Mammary epithelial cell (primary cell): ENCODE measurements around the gene FAM53B.

Experiments used
- EZH2 ChIP-seq: IDR thresholded peaks from 2 replicates; pipeline ENCODE4 v1.6.1; 2012; ENCODE audit warnings: low read length, inconsistent platforms, borderline replicate concordance
- TF ChIP-seq, protein P1 (sequence below), 2 donors: IDR thresholded peaks in 1 of 2; conservative IDR thresholded peaks in 1 of 2; 2 replicates each; pipeline ENCODE4 v1.5.1; 2011 to 2012; ENCODE audit warnings: inconsistent platforms in 2 of 2, low read length in 2 of 2, mild to moderate bottlenecking in 2 of 2, control low read depth in 1 of 2, low read depth in 1 of 2; ENCODE audit not compliant: insufficient read depth in 1 of 2; ENCODE audit errors: extremely low read depth in 1 of 2

DNA sequence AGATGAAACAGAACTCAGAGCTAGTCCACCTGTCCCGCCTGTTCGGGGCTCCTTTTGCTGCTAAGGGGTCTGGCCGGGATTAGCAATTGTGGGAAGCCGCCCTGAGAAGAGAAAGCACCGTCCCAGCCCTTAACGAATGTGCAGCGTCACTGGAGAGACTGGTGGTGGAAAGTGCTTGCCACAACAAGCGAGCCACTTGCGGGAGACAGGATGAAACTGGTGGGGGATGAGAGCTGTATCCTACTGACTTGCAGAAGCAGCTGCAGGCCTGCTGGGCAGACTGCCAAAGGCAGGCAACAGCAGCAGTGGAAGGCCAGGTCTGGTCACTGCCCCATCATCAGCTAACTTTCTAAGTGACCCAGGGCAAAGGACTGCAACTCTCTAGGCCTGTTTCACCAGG, 95.4 kb downstream of the FAM53B start:
- TF ChIP-seq, protein P1, sequence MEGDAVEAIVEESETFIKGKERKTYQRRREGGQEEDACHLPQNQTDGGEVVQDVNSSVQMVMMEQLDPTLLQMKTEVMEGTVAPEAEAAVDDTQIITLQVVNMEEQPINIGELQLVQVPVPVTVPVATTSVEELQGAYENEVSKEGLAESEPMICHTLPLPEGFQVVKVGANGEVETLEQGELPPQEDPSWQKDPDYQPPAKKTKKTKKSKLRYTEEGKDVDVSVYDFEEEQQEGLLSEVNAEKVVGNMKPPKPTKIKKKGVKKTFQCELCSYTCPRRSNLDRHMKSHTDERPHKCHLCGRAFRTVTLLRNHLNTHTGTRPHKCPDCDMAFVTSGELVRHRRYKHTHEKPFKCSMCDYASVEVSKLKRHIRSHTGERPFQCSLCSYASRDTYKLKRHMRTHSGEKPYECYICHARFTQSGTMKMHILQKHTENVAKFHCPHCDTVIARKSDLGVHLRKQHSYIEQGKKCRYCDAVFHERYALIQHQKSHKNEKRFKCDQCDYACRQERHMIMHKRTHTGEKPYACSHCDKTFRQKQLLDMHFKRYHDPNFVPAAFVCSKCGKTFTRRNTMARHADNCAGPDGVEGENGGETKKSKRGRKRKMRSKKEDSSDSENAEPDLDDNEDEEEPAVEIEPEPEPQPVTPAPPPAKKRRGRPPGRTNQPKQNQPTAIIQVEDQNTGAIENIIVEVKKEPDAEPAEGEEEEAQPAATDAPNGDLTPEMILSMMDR (conservative IDR thresholded peaks at IDR 0.05 in 1 of 2, IDR thresholded peaks at IDR 0.05 in 1 of 2; ENCODE audit: extremely low read depth in 1 of 2, insufficient read depth in 1 of 2, low read depth in 1 of 2, low read length in 2 of 2) = no peak
- TF ChIP-seq EZH2 = no peak
